GM19025 (cell line): ENCODE measurements around the gene TBC1D26.
"Not testable (repeated sequence)": the region's sequence is repeated elsewhere in the genome, so short reads cannot be mapped to it uniquely, and the experiment has no call there.

Source experiments
- ATAC-seq: cut with Tn5 transposase; IDR thresholded peaks from one replicate; pipeline ENCODE4 v1.9.1; 2021; ENCODE audit warnings: mild to moderate bottlenecking, low read depth, moderate library complexity; ENCODE audit not compliant: unreplicated experiment

The TBC1D26 gene

GRCh38 chr17:15731900-15732299 is at the start of gene TBC1D26:
Gene TBC1D26 (plus strand): TSS chr17:15732283. CDS start chr17:15735349, 3,066 bp downstream.
- not testable (repeated sequence) for ATAC-seq

GRCh38 chr17:15683135-15683534 is 48.9 kb upstream of the TBC1D26 start:
- ATAC-seq: not testable (repeated sequence)

DNA sequence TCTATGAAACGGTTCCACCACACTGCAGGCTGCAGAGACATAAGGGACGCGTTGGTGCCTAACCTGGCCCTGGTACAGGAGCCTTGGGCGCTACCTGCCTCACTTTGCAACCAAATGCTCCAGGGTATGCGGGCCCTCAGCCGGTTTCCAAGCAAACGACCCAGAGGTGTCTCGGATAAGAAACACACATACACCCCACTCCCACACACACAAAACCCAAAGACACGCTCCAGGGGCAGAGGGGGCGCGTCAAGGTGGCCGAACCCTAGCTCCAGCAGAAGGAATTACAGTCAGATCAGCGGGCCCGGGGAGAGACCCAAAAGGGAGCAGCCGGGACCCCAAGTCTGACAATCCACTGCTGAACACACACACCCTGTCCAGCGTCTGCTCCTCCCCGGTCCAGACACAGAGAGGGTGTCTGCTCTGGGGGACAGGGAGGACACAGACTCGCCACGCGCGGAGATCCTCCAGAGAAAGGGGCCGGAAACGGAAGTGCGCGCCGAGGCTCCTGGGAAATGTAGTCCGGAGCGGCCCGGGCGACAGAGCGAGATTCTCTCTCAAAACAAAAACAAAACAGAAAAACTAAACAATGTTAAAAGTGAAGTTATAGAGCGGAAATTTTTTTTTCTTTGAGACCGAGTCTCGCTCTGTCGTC is 48.1 kb upstream of the TBC1D26 start, which contains the start of gene TRIM16:
TSS of gene TRIM16 (minus strand) at position 488 of the 655 bp plus-strand sequence. CDS start 32,702 bp downstream, outside the sequence.
- ATAC-seq: peak; percentile 92

GRCh38 chr17:15687494-15687893 is 44.6 kb upstream of the TBC1D26 start:
- ATAC-seq: not testable (repeated sequence)

GRCh38 chr17:15698967-15699366 is 33.1 kb upstream of the TBC1D26 start:
- not testable (repeated sequence) for ATAC-seq

DNA sequence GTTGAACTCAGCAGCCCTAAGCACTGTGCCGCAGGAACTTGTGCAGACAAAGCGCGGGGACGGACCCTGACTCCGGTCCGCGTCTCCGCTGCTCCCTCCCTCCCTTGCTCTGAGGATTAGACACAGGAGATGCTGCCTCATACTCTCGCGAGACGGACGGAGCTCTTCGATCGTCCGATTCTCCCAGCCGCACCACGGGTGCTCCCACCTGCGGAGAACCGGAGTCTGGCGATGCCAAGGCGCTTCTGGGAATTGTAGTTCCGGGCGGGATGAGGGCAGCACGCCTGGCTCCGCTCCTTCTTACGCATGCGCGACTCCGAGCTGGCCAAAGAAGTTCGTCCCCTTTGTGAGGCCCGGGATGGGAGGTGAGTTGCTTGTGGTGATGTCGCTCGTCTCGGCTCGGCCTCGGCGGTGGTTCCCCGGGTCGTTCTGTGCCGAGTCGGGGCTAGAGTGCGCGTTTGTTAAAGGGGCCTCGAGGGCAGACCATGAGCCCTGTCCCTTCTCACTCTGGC is 32.6 kb upstream of the TBC1D26 start, which contains the start of gene ZNF286A:
TSS of gene ZNF286A (plus strand) at position 340 of the 512 bp plus-strand sequence. CDS start 578 bp downstream, outside the sequence.
- ATAC-seq: peak; percentile 93

DNA sequence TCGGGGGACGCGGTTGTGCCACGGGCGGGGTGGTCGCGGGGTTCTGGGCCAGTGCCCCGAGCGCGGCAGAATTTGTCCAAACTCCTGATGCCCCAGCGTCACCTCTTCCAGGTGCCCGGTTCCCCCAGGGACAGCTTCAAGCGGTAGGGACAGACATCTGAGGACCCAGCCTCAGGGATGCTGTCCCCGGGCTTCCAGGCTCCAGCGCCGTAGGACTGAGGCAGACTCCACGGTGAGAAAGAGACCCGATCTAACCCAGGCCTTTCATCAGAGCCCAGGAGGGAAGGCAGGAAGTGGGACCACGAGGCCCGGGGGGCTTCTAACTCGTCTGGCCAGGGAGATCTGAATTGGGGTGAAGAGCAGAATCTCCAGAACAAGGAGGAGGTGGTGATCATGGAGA is 32.1 kb upstream of the TBC1D26 start:
- not testable (repeated sequence) for ATAC-seq

GRCh38 chr17:15704239-15704638 is 27.8 kb upstream of the TBC1D26 start:
- not testable (repeated sequence) for ATAC-seq

GRCh38 chr17:15704813-15705212 is 27.3 kb upstream of the TBC1D26 start:
- ATAC-seq: not testable (repeated sequence)

DNA sequence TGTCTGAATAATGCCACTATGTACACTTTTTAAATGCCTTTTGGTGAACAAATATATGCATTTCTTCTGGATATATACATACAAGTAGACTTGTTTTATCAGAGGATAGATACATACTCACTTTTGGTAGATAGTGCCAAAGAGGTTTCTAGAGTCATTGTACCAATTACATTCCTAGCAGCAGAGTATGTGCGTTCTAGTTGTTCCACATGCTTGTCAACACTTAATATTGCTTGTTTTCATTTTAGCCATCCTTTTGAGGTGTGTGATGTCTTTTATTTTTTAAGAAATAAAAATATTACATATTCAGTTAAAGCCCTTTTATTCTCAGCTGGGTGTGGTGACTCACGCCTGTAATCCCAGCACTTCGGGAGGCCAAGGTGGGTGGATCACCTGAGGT is 23.2 kb upstream of the TBC1D26 start:
- not testable (repeated sequence) for ATAC-seq

- ATAC-seq: not testable (repeated sequence)
Measured at GRCh38 chr17:15716601-15717563, 15.2 kb upstream of the TBC1D26 start.

DNA sequence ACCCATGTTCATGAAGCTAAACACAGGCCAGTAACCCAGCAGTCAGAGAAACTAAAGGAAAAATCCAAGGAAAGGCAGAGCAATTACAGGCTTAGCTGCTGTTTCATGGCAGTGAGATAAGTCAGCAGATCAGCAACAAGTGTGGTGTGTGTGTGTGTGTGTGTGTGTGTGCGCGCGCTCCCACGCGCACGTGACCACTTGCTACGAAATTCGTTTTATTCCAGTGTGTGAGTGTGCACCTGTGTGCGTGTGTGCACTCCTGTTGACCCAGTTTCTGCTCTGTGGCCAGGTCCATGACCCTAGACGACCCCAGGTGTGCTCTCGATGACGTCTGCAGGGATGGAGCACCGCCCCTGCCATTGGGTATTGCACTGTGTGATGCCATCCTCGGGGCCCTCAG is 1.5 kb upstream of the TBC1D26 start:
- not testable (repeated sequence) for ATAC-seq

DNA sequence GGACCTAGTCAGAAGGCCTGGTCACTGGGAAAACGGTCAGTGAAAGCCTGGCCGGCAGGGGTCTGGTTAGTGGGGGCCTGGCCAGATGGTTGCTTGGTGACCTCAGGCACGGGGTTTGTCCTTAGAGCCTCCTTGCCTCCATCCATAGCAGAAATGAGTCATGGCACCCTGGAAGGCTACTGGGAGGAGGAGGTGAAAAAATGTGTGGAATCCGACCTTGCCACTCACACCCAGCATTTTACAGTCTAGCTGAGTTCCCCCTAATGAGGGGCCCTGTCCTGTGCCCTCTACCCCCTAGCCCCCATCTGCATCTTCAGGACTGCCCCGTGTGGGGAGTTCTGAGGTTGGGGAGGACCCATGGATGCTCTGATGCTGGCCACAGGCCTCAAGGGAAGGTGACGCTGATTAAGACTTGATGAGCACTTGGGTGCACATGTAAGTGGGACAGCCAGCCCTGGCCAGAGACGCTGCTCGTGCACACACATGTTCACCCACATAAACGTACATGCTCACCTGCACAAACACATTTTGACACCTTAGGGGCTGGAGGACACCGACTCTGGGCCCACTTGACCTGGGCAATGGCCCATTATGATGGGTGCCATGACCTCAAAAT is 1.2 kb downstream of the TBC1D26 start:
- ATAC-seq: not testable (repeated sequence)

- not testable (repeated sequence) for ATAC-seq
Measured at GRCh38 chr17:15736578-15736977, 4.5 kb downstream of the TBC1D26 start.

GRCh38 chr17:15738066-15738465 is 6.0 kb downstream of the TBC1D26 start:
- ATAC-seq: no peak

DNA sequence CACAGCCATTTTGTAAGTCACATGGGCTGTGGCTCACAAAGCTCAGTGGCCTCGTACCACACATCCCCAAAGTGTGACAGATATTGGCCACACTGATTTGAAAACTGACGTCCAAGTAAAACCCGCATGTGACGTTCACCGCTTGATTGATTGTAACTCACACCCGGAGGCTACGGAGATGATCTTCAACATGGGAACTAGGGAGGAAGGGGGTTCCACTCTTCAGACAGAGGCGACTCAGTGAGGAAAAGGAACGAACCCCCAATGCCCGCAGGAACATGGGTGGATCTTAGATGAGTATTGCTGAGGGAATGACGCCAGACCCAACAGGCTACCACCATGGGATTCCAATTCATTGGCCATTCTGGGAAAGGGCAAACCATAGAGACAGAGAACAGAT is 7.2 kb downstream of the TBC1D26 start:
- not testable (repeated sequence) for ATAC-seq

- ATAC-seq: not testable (repeated sequence)
Measured at GRCh38 chr17:15740041-15740440, 8.0 kb downstream of the TBC1D26 start.

- no peak for ATAC-seq
Measured at GRCh38 chr17:15740570-15741120, 8.6 kb downstream of the TBC1D26 start.

GRCh38 chr17:15741624-15742023 is 9.5 kb downstream of the TBC1D26 start:
- no peak for ATAC-seq
